Choroid plexus epithelial cell (primary cell): Measurements from ENCODE around the gene RBBP5.

Source experiments
- DNase-seq: peaks from one replicate; pipeline ENCODE4 v3.0.0-alpha.2; 2010; ENCODE audit warnings: low read depth
- H3K4me3 ChIP-seq: 2 replicates; pipeline ENCODE4 v1.5.1; 2011; ENCODE audit warnings: low read depth, mild to moderate bottlenecking, control low read depth, low read length, moderate library complexity
- CTCF ChIP-seq: conservative IDR thresholded peaks from 2 replicates; pipeline ENCODE4 v1.5.1; 2011; ENCODE audit warnings: low read depth, mild to moderate bottlenecking, control low read depth, inconsistent platforms, low read length, moderate library complexity

RBBP5 gene

GRCh38 chr1:205129447-205130029 is 7.8 kb upstream of the RBBP5 start:
- TF ChIP-seq CTCF = no peak
- DNase-seq = no peak
- H3K4me3 ChIP-seq = no peak overlapping the region

- TF ChIP-seq CTCF = no peak
- DNase-seq = no peak
- H3K4me3 ChIP-seq = no peak overlapping the region
These were observed 6.3 kb upstream of the RBBP5 start for GRCh38 chr1:205128050-205128449.

GRCh38 chr1:205127646-205128045 is 5.9 kb upstream of the RBBP5 start:
- DNase-seq = no peak
- H3K4me3 ChIP-seq = no peak overlapping the region
- TF ChIP-seq CTCF = no peak

GRCh38 chr1:205124726-205125125 is 2.9 kb upstream of the RBBP5 start:
- DNase-seq = no peak
- no peak overlapping the region for H3K4me3 ChIP-seq
- TF ChIP-seq CTCF = no peak

GRCh38 chr1:205122489-205122882 is 708 bp upstream of the RBBP5 start:
- peak overlapping the region; percentile 89 for H3K4me3 ChIP-seq
- no peak for DNase-seq
- no peak for TF ChIP-seq CTCF

- no peak for DNase-seq
- TF ChIP-seq CTCF = no peak
- H3K4me3 ChIP-seq = no peak overlapping the region
These were observed 3.0 kb downstream of the RBBP5 start for GRCh38 chr1:205118752-205119151.

- DNase-seq = no peak
- TF ChIP-seq CTCF = no peak
- no peak overlapping the region for H3K4me3 ChIP-seq
These were observed 10.4 kb downstream of the RBBP5 start for GRCh38 chr1:205111354-205111753.
